ENCODE data around the gene SMPD4. TPM values are rescaled to one million over a fixed set of nuclear protein-coding genes. Genes with fewer than 3 reads are reported as not detected.
"Not testable (repeated sequence)": the region's sequence is repeated elsewhere in the genome, so short reads cannot be mapped to it uniquely, and the experiment has no call there.

Gene SMPD4, protein sequence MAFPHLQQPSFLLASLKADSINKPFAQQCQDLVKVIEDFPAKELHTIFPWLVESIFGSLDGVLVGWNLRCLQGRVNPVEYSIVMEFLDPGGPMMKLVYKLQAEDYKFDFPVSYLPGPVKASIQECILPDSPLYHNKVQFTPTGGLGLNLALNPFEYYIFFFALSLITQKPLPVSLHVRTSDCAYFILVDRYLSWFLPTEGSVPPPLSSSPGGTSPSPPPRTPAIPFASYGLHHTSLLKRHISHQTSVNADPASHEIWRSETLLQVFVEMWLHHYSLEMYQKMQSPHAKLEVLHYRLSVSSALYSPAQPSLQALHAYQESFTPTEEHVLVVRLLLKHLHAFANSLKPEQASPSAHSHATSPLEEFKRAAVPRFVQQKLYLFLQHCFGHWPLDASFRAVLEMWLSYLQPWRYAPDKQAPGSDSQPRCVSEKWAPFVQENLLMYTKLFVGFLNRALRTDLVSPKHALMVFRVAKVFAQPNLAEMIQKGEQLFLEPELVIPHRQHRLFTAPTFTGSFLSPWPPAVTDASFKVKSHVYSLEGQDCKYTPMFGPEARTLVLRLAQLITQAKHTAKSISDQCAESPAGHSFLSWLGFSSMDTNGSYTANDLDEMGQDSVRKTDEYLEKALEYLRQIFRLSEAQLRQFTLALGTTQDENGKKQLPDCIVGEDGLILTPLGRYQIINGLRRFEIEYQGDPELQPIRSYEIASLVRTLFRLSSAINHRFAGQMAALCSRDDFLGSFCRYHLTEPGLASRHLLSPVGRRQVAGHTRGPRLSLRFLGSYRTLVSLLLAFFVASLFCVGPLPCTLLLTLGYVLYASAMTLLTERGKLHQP
- total RNA-seq (2022) (90.1 and 97.8 TPM in 2 replicates), Bru-seq, nascent RNA (percentile 77 among the genes with signal in this experiment), BruChase-seq, experiment 1, labeled RNA remaining after a 6-hour chase (percentile 85 among the genes with signal in this experiment), BruChase-seq, experiment 2, labeled RNA remaining after a 2-hour chase (percentile 82 among the genes with signal in this experiment)
- long read RNA-seq, full-length matches to known transcripts: 46 of 81 reads
- long read RNA-seq, partial matches to known transcripts: 11 of 81 reads
- long read RNA-seq, other reads (novel, unspliced or antisense): 24 of 81 reads

- no peak for TF ChIP-seq CTCF (IDR thresholded peaks at IDR 0.05; ENCODE audit: unreplicated experiment)
- Mint-ChIP-seq H3K9me3 (ENCODE audit: low read depth, unreplicated experiment) (no peaks in the 10 kb centered on the region), H3K27me3 (ENCODE audit: unreplicated experiment) (no peaks in the 10 kb centered on the region), H3K27ac (ENCODE audit: unreplicated experiment) (peak within 1 kb of the TSS; percentile 89), H3K4me3 (ENCODE audit: low read depth, unreplicated experiment) (peak within 1 kb of the TSS; percentile 95), H3K36me3 (ENCODE audit: insufficient read depth, unreplicated experiment) (peaks cover 47% of the 10 kb centered on the region), H3K4me1 (ENCODE audit: low read depth, unreplicated experiment) (peaks cover 24% of the 10 kb centered on the region)
- intact Hi-C loops (cut with micrococcal nuclease; ENCODE audit: unreplicated experiment): loop anchor here (5.0 to 10.0 kb wide), 3 partner anchors 63 to 151 kb away; no protein-coding TSS in a partner anchor
- CTCF ChIA-PET: interaction anchor here (0.8 to 1.4 kb wide), 6 partner anchors 60 to 258 kb away, joined by 3 to 9 read pairs (median 5); partner anchors contain the start of gene IMP4
- BruUV-seq (replicated peaks): no TSS peak
- peak; percentile 96 for DNase-seq
These were observed at the start of gene SMPD4 for GRCh38 chr2:130181325-130181879. SMPD4 (minus strand) TSS chr2:130181602; CDS start chr2:130176592, 5,010 bp downstream.

DNA sequence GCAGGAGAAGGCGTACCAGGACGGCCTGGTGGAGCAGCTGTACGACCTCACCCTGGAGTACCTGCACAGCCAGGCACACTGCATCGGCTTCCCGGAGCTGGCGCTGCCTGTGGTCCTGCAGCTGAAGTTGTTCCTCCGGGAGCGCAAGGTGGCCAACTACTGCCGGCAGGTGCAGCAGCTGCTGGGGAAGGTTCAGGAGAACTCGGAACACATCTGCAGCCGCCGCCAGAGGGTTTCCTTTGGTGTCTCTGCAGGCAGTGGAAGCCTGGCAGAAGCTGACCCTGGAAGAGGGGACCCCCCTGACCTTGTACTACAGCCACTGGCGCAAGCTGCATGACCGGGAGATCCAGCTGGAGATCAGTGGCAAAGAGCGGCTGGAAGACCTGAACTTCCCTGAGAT lies 49.5 kb upstream of the SMPD4 start:
- H3K27ac Mint-ChIP-seq (ENCODE audit: unreplicated experiment); H3K4me3 Mint-ChIP-seq (ENCODE audit: low read depth, unreplicated experiment); H3K27me3 Mint-ChIP-seq (ENCODE audit: unreplicated experiment); BruUV-seq (replicated peaks); H3K9me3 Mint-ChIP-seq (ENCODE audit: low read depth, unreplicated experiment); CTCF ChIA-PET; intact Hi-C loops (cut with micrococcal nuclease; ENCODE audit: unreplicated experiment); DNase-seq: not testable (repeated sequence)
- Mint-ChIP-seq H3K4me1 (ENCODE audit: low read depth, unreplicated experiment) (peaks cover 16% of the 10 kb centered on the region), H3K36me3 (ENCODE audit: insufficient read depth, unreplicated experiment) (peaks cover 18% of the 10 kb centered on the region)

- BruUV-seq (replicated peaks); DNase-seq; intact Hi-C loops (cut with micrococcal nuclease; ENCODE audit: unreplicated experiment); CTCF ChIA-PET; H3K27me3 Mint-ChIP-seq (ENCODE audit: unreplicated experiment); H3K27ac Mint-ChIP-seq (ENCODE audit: unreplicated experiment); H3K9me3 Mint-ChIP-seq (ENCODE audit: low read depth, unreplicated experiment): not testable (repeated sequence)
- peaks cover 16% of the 10 kb centered on the region for H3K4me1 Mint-ChIP-seq (ENCODE audit: low read depth, unreplicated experiment)
- H3K36me3 Mint-ChIP-seq (ENCODE audit: insufficient read depth, unreplicated experiment): peaks cover 18% of the 10 kb centered on the region
- H3K4me3 Mint-ChIP-seq (ENCODE audit: low read depth, unreplicated experiment): peak overlapping the region; percentile 91
These were observed 49.0 kb upstream of the SMPD4 start for GRCh38 chr2:130230376-130230775.

DNA sequence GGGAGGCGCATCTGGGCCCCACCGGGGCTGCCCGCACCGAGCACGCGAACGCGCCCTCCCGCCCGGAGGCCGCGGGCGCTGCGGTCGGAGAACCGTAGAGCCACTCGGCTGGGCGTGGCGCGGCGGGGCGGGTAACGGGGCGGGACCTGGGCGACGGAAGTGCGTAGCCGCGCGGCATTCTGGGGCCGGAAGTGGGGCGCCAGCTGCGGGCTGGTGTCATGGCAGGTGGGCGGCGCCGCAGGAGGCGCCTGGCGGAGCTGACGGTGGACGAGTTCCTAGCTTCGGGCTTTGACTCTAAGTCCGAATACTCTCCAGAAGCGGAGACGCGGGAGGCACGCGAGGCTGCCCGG lies 47.7 kb upstream of the SMPD4 start:
- H3K27me3 Mint-ChIP-seq (ENCODE audit: unreplicated experiment); H3K9me3 Mint-ChIP-seq (ENCODE audit: low read depth, unreplicated experiment); intact Hi-C loops (cut with micrococcal nuclease; ENCODE audit: unreplicated experiment); BruUV-seq (replicated peaks): not testable (repeated sequence)
- CTCF ChIA-PET: interaction anchor here (0.7 kb wide), 1 partner anchor 12 kb away, joined by 5 read pairs; no protein-coding TSS in a partner anchor
- peak; percentile 94 for DNase-seq
- Mint-ChIP-seq H3K4me3 (ENCODE audit: low read depth, unreplicated experiment) (peak overlapping the region; percentile 91), H3K27ac (ENCODE audit: unreplicated experiment) (peak overlapping the region; percentile 67), H3K36me3 (ENCODE audit: insufficient read depth, unreplicated experiment) (peaks cover 18% of the 10 kb centered on the region), H3K4me1 (ENCODE audit: low read depth, unreplicated experiment) (peaks cover 16% of the 10 kb centered on the region)

- peaks cover 16% of the 10 kb centered on the region for H3K4me1 Mint-ChIP-seq (ENCODE audit: low read depth, unreplicated experiment)
- DNase-seq; H3K27me3 Mint-ChIP-seq (ENCODE audit: unreplicated experiment); intact Hi-C loops (cut with micrococcal nuclease; ENCODE audit: unreplicated experiment); H3K27ac Mint-ChIP-seq (ENCODE audit: unreplicated experiment); H3K9me3 Mint-ChIP-seq (ENCODE audit: low read depth, unreplicated experiment); BruUV-seq (replicated peaks): not testable (repeated sequence)
- peak overlapping the region; percentile 91 for H3K4me3 Mint-ChIP-seq (ENCODE audit: low read depth, unreplicated experiment)
- peaks cover 18% of the 10 kb centered on the region for H3K36me3 Mint-ChIP-seq (ENCODE audit: insufficient read depth, unreplicated experiment)
- CTCF ChIA-PET: interaction anchor here (0.7 kb wide), 1 partner anchor 13 kb away, joined by 5 read pairs; no protein-coding TSS in a partner anchor
These were observed 47.2 kb upstream of the SMPD4 start for GRCh38 chr2:130228467-130229160.

DNA sequence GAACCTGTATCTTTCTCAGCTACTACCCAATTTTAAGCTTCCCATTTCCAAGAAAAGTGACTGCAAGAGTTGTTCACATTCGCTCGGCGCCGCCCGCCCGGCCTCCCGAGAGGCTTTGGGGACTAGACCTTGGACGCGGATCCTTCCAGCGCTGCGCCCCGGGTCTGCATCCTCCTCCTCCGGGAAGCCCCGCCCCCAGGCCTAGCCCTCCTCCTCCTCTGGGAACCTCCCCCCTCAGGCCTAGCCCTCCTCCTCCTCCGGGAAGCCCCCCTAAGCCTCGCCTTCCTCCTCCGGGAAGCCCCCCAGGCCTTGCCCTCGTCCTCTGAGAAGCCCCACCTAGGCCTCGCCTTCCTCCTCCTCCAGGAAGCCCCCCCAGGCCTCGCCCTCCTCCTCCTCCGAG lies 46.6 kb upstream of the SMPD4 start:
- DNase-seq; H3K27ac Mint-ChIP-seq (ENCODE audit: unreplicated experiment); intact Hi-C loops (cut with micrococcal nuclease; ENCODE audit: unreplicated experiment); H3K4me3 Mint-ChIP-seq (ENCODE audit: low read depth, unreplicated experiment); H3K27me3 Mint-ChIP-seq (ENCODE audit: unreplicated experiment); BruUV-seq (replicated peaks); CTCF ChIA-PET; H3K9me3 Mint-ChIP-seq (ENCODE audit: low read depth, unreplicated experiment): not testable (repeated sequence)
- peaks cover 18% of the 10 kb centered on the region for H3K36me3 Mint-ChIP-seq (ENCODE audit: insufficient read depth, unreplicated experiment)
- H3K4me1 Mint-ChIP-seq (ENCODE audit: low read depth, unreplicated experiment): peaks cover 16% of the 10 kb centered on the region

DNA sequence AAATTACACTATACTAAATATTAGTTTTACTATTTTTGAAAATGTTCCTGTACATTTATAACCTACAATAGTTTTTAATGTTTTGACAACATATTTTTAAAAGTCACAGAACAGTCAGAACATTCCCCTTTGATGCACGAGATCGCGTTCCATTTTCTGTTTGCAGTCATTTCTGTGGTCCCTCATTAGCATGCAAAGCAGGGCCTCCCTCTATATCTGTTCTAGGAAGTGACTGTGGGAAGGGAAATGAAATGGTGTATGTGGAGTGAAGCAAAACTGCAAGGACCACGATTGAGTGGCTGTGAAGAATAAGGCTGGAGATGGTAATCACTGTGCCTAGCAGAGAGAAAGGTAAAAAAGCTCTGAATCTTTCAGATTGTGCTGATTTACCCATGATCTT lies 41.1 kb upstream of the SMPD4 start:
- intact Hi-C loops (cut with micrococcal nuclease; ENCODE audit: unreplicated experiment); H3K4me3 Mint-ChIP-seq (ENCODE audit: low read depth, unreplicated experiment); H3K27ac Mint-ChIP-seq (ENCODE audit: unreplicated experiment); BruUV-seq (replicated peaks); H3K27me3 Mint-ChIP-seq (ENCODE audit: unreplicated experiment); H3K9me3 Mint-ChIP-seq (ENCODE audit: low read depth, unreplicated experiment); H3K4me1 Mint-ChIP-seq (ENCODE audit: low read depth, unreplicated experiment); H3K36me3 Mint-ChIP-seq (ENCODE audit: insufficient read depth, unreplicated experiment); DNase-seq; CTCF ChIA-PET: not testable (repeated sequence)

- H3K27ac Mint-ChIP-seq (ENCODE audit: unreplicated experiment); H3K27me3 Mint-ChIP-seq (ENCODE audit: unreplicated experiment); CTCF ChIA-PET; H3K4me1 Mint-ChIP-seq (ENCODE audit: low read depth, unreplicated experiment); DNase-seq; BruUV-seq (replicated peaks); H3K9me3 Mint-ChIP-seq (ENCODE audit: low read depth, unreplicated experiment); intact Hi-C loops (cut with micrococcal nuclease; ENCODE audit: unreplicated experiment); H3K4me3 Mint-ChIP-seq (ENCODE audit: low read depth, unreplicated experiment); H3K36me3 Mint-ChIP-seq (ENCODE audit: insufficient read depth, unreplicated experiment): not testable (repeated sequence)
These were observed 39.1 kb upstream of the SMPD4 start for GRCh38 chr2:130220505-130220904.

Data from Calu3 (cell line).